ENCODE measurements around the gene GDF2.
A peak's percentile ranks its signal among the peaks of the same experiment; 100 is the strongest.

The GDF2 gene

GRCh38 chr10:47290338-47290737 lies 31.9 kb upstream of the GDF2 start:
- Histone ChIP-seq H3K4me3 (ENCODE audit: low read length in 2 of 2) (no peak overlapping the region), H3K27me3 (ENCODE audit: control insufficient read depth in 2 of 2, insufficient read depth in 2 of 2, low read length in 2 of 2) (no peaks in the 10 kb centered on the region), H3K27ac (ENCODE audit: low read depth in 2 of 2, low read length in 2 of 2) (no peak overlapping the region), H3K36me3 (ENCODE audit: control insufficient read depth in 2 of 2, insufficient read depth in 2 of 2, low read length in 2 of 2) (no peaks in the 10 kb centered on the region), H3K4me1 (ENCODE audit: control insufficient read depth in 2 of 2, insufficient read depth in 2 of 2, low read length in 2 of 2) (no peaks in the 10 kb centered on the region), H3K9ac (ENCODE audit: low read depth in 1 of 2, low read length in 2 of 2) (no peak overlapping the region), H3K9me3 (ENCODE audit: control insufficient read depth in 2 of 2, low read length in 2 of 2) (no peaks in the 10 kb centered on the region)

GRCh38 chr10:47291682-47292081 lies 30.6 kb upstream of the GDF2 start:
- Histone ChIP-seq H3K4me3 (ENCODE audit: low read length in 2 of 2) (no peak overlapping the region), H3K9ac (ENCODE audit: low read depth in 1 of 2, low read length in 2 of 2) (no peak overlapping the region), H3K4me1 (ENCODE audit: control insufficient read depth in 2 of 2, insufficient read depth in 2 of 2, low read length in 2 of 2) (no peaks in the 10 kb centered on the region), H3K27ac (ENCODE audit: low read depth in 2 of 2, low read length in 2 of 2) (no peak overlapping the region), H3K27me3 (ENCODE audit: control insufficient read depth in 2 of 2, insufficient read depth in 2 of 2, low read length in 2 of 2) (no peaks in the 10 kb centered on the region), H3K36me3 (ENCODE audit: control insufficient read depth in 2 of 2, insufficient read depth in 2 of 2, low read length in 2 of 2) (no peaks in the 10 kb centered on the region), H3K9me3 (ENCODE audit: control insufficient read depth in 2 of 2, low read length in 2 of 2) (no peaks in the 10 kb centered on the region)

GRCh38 chr10:47294057-47294456 lies 28.2 kb upstream of the GDF2 start:
- H3K9me3 ChIP-seq (ENCODE audit: control insufficient read depth in 2 of 2, low read length in 2 of 2) = no peaks in the 10 kb centered on the region
- no peaks in the 10 kb centered on the region for H3K4me1 ChIP-seq (ENCODE audit: control insufficient read depth in 2 of 2, insufficient read depth in 2 of 2, low read length in 2 of 2)
- H3K36me3 ChIP-seq (ENCODE audit: control insufficient read depth in 2 of 2, insufficient read depth in 2 of 2, low read length in 2 of 2) = no peaks in the 10 kb centered on the region
- H3K27me3 ChIP-seq (ENCODE audit: control insufficient read depth in 2 of 2, insufficient read depth in 2 of 2, low read length in 2 of 2) = peaks cover 0 to 3% of the 10 kb centered on the region in 2 donors
- no peak overlapping the region for H3K9ac ChIP-seq (ENCODE audit: low read depth in 1 of 2, low read length in 2 of 2)
- H3K4me3 ChIP-seq (ENCODE audit: low read length in 2 of 2) = no peak overlapping the region
- no peak overlapping the region for H3K27ac ChIP-seq (ENCODE audit: low read depth in 2 of 2, low read length in 2 of 2)

GRCh38 chr10:47294501-47294900 lies 27.8 kb upstream of the GDF2 start:
- H3K9me3 ChIP-seq (ENCODE audit: control insufficient read depth in 2 of 2, low read length in 2 of 2) = no peaks in the 10 kb centered on the region
- no peak overlapping the region for H3K9ac ChIP-seq (ENCODE audit: low read depth in 1 of 2, low read length in 2 of 2)
- no peak overlapping the region for H3K4me3 ChIP-seq (ENCODE audit: low read length in 2 of 2)
- no peak overlapping the region for H3K27ac ChIP-seq (ENCODE audit: low read depth in 2 of 2, low read length in 2 of 2)
- no peaks in the 10 kb centered on the region for H3K4me1 ChIP-seq (ENCODE audit: control insufficient read depth in 2 of 2, insufficient read depth in 2 of 2, low read length in 2 of 2)
- H3K36me3 ChIP-seq (ENCODE audit: control insufficient read depth in 2 of 2, insufficient read depth in 2 of 2, low read length in 2 of 2) = no peaks in the 10 kb centered on the region
- H3K27me3 ChIP-seq (ENCODE audit: control insufficient read depth in 2 of 2, insufficient read depth in 2 of 2, low read length in 2 of 2) = peaks cover 0 to 6% of the 10 kb centered on the region in 2 donors

GRCh38 chr10:47295411-47295810 lies 26.8 kb upstream of the GDF2 start:
- H3K27me3 ChIP-seq (ENCODE audit: control insufficient read depth in 2 of 2, insufficient read depth in 2 of 2, low read length in 2 of 2) = peaks cover 2 to 7% of the 10 kb centered on the region in 2 donors
- no peak overlapping the region for H3K4me3 ChIP-seq (ENCODE audit: low read length in 2 of 2)
- H3K36me3 ChIP-seq (ENCODE audit: control insufficient read depth in 2 of 2, insufficient read depth in 2 of 2, low read length in 2 of 2) = no peaks in the 10 kb centered on the region
- H3K9ac ChIP-seq (ENCODE audit: low read depth in 1 of 2, low read length in 2 of 2) = no peak overlapping the region
- H3K9me3 ChIP-seq (ENCODE audit: control insufficient read depth in 2 of 2, low read length in 2 of 2) = no peaks in the 10 kb centered on the region
- H3K27ac ChIP-seq (ENCODE audit: low read depth in 2 of 2, low read length in 2 of 2) = no peak overlapping the region
- no peaks in the 10 kb centered on the region for H3K4me1 ChIP-seq (ENCODE audit: control insufficient read depth in 2 of 2, insufficient read depth in 2 of 2, low read length in 2 of 2)

- Histone ChIP-seq H3K4me1 (ENCODE audit: control insufficient read depth in 2 of 2, insufficient read depth in 2 of 2, low read length in 2 of 2) (no peaks in the 10 kb centered on the region), H3K9me3 (ENCODE audit: control insufficient read depth in 2 of 2, low read length in 2 of 2) (no peaks in the 10 kb centered on the region), H3K4me3 (ENCODE audit: low read length in 2 of 2) (no peak overlapping the region), H3K9ac (ENCODE audit: low read depth in 1 of 2, low read length in 2 of 2) (no peak overlapping the region), H3K36me3 (ENCODE audit: control insufficient read depth in 2 of 2, insufficient read depth in 2 of 2, low read length in 2 of 2) (no peaks in the 10 kb centered on the region), H3K27me3 (ENCODE audit: control insufficient read depth in 2 of 2, insufficient read depth in 2 of 2, low read length in 2 of 2) (peaks cover 8 to 9% of the 10 kb centered on the region in 2 donors), H3K27ac (ENCODE audit: low read depth in 2 of 2, low read length in 2 of 2) (no peak overlapping the region)
Measured at GRCh38 chr10:47296156-47296894, 25.9 kb upstream of the GDF2 start.

- H3K4me3 ChIP-seq (ENCODE audit: low read length in 2 of 2) = no peak overlapping the region
- H3K9me3 ChIP-seq (ENCODE audit: control insufficient read depth in 2 of 2, low read length in 2 of 2) = no peaks in the 10 kb centered on the region
- H3K36me3 ChIP-seq (ENCODE audit: control insufficient read depth in 2 of 2, insufficient read depth in 2 of 2, low read length in 2 of 2) = no peaks in the 10 kb centered on the region
- H3K27me3 ChIP-seq (ENCODE audit: control insufficient read depth in 2 of 2, insufficient read depth in 2 of 2, low read length in 2 of 2) = peaks cover 9 to 12% of the 10 kb centered on the region in 2 donors
- no peak overlapping the region for H3K27ac ChIP-seq (ENCODE audit: low read depth in 2 of 2, low read length in 2 of 2)
- H3K4me1 ChIP-seq (ENCODE audit: control insufficient read depth in 2 of 2, insufficient read depth in 2 of 2, low read length in 2 of 2) = no peaks in the 10 kb centered on the region
- H3K9ac ChIP-seq (ENCODE audit: low read depth in 1 of 2, low read length in 2 of 2) = no peak overlapping the region
Measured at GRCh38 chr10:47296941-47297340, 25.3 kb upstream of the GDF2 start.

GRCh38 chr10:47297866-47298540 lies 24.3 kb upstream of the GDF2 start:
- no peaks in the 10 kb centered on the region for H3K36me3 ChIP-seq (ENCODE audit: control insufficient read depth in 2 of 2, insufficient read depth in 2 of 2, low read length in 2 of 2)
- peaks cover 13 to 16% of the 10 kb centered on the region in 2 donors for H3K27me3 ChIP-seq (ENCODE audit: control insufficient read depth in 2 of 2, insufficient read depth in 2 of 2, low read length in 2 of 2)
- no peaks in the 10 kb centered on the region for H3K9me3 ChIP-seq (ENCODE audit: control insufficient read depth in 2 of 2, low read length in 2 of 2)
- H3K9ac ChIP-seq (ENCODE audit: low read depth in 1 of 2, low read length in 2 of 2) = no peak overlapping the region
- no peak overlapping the region for H3K4me3 ChIP-seq (ENCODE audit: low read length in 2 of 2)
- H3K4me1 ChIP-seq (ENCODE audit: control insufficient read depth in 2 of 2, insufficient read depth in 2 of 2, low read length in 2 of 2) = no peaks in the 10 kb centered on the region
- H3K27ac ChIP-seq (ENCODE audit: low read depth in 2 of 2, low read length in 2 of 2) = no peak overlapping the region

- no peaks in the 10 kb centered on the region for H3K36me3 ChIP-seq (ENCODE audit: control insufficient read depth in 2 of 2, insufficient read depth in 2 of 2, low read length in 2 of 2)
- no peaks in the 10 kb centered on the region for H3K4me1 ChIP-seq (ENCODE audit: control insufficient read depth in 2 of 2, insufficient read depth in 2 of 2, low read length in 2 of 2)
- H3K27ac ChIP-seq (ENCODE audit: low read depth in 2 of 2, low read length in 2 of 2) = no peak overlapping the region
- no peaks in the 10 kb centered on the region for H3K9me3 ChIP-seq (ENCODE audit: control insufficient read depth in 2 of 2, low read length in 2 of 2)
- H3K9ac ChIP-seq (ENCODE audit: low read depth in 1 of 2, low read length in 2 of 2) = no peak overlapping the region
- peaks cover 15 to 18% of the 10 kb centered on the region in 2 donors for H3K27me3 ChIP-seq (ENCODE audit: control insufficient read depth in 2 of 2, insufficient read depth in 2 of 2, low read length in 2 of 2)
- no peak overlapping the region for H3K4me3 ChIP-seq (ENCODE audit: low read length in 2 of 2)
Measured at GRCh38 chr10:47298715-47299114, 23.5 kb upstream of the GDF2 start.

GRCh38 chr10:47299611-47300428 lies 22.4 kb upstream of the GDF2 start, which contains the start of gene GDF10:
Gene GDF10, plus strand, starts transcription at chr10:47300197. Its CDS starts 455 bp downstream, at chr10:47300652.
- no peaks in the 10 kb centered on the region for H3K4me1 ChIP-seq (ENCODE audit: control insufficient read depth in 2 of 2, insufficient read depth in 2 of 2, low read length in 2 of 2)

More at GRCh38 chr10:47299611-47300428, 22.4 kb upstream of the GDF2 start, which contains the start of gene GDF10:
- H3K27me3 ChIP-seq (ENCODE audit: control insufficient read depth in 2 of 2, insufficient read depth in 2 of 2, low read length in 2 of 2) = peaks cover 15 to 21% of the 10 kb centered on the region in 2 donors
- H3K36me3 ChIP-seq (ENCODE audit: control insufficient read depth in 2 of 2, insufficient read depth in 2 of 2, low read length in 2 of 2) = no peaks in the 10 kb centered on the region
- peak within 1 kb of the TSS; percentile 31 to 44 for H3K4me3 ChIP-seq (ENCODE audit: low read length in 2 of 2)
- no peak within 1 kb of the TSS for H3K27ac ChIP-seq (ENCODE audit: low read depth in 2 of 2, low read length in 2 of 2)
- no peaks in the 10 kb centered on the region for H3K9me3 ChIP-seq (ENCODE audit: control insufficient read depth in 2 of 2, low read length in 2 of 2)
- H3K9ac ChIP-seq (ENCODE audit: low read depth in 1 of 2, low read length in 2 of 2) = no peak within 1 kb of the TSS
